ENCODE results near the gene PTPRT. TPM values are rescaled to one million over a fixed set of nuclear protein-coding genes. Genes with fewer than 3 reads are reported as not detected.

PTPRT gene
- polyA plus RNA-seq, 3 donors = not detected

GRCh38 chr20:42274986-42275385 is 914.7 kb downstream of the PTPRT start:
- no peaks in the 10 kb centered on the region for H3K27me3 ChIP-seq (ENCODE audit: control insufficient read depth in 2 of 2, insufficient read depth in 2 of 2, low read length in 2 of 2)
- no peak overlapping the region for H3K9ac ChIP-seq (ENCODE audit: insufficient read depth, low read length, poor library complexity, severe bottlenecking)
- no peak overlapping the region for H3K4me3 ChIP-seq (replicated peaks in 1 of 3; ENCODE audit: low read depth in 2 of 3, low read length in 3 of 3)
- H3K4me2 ChIP-seq (replicated peaks; ENCODE audit: extremely low read depth, low read length, poor library complexity, severe bottlenecking) = no peak overlapping the region
- intact Hi-C loops (cut with micrococcal nuclease) = no loop called here
- DNase-seq = no peak
- Mint-ChIP-seq H3K9me3 (peaks cover 0 to 7% (median 3%) of the 10 kb centered on the region in 7 donors), H3K4me1 (no peaks in the 10 kb centered on the region), H3K36me3 (no peaks in the 10 kb centered on the region), H3K4me3 (no peak overlapping the region), H3K27ac (no peak overlapping the region), H3K27me3 (ENCODE audit: low read depth in 3 of 3) (peaks cover 0 to 4% (median 1%) of the 10 kb centered on the region in 3 donors)
- no CpG with 5 or more reads among the region's 2 CpGs for WGBS (ENCODE audit: insufficient coverage)
- H3K36me3 ChIP-seq (replicated peaks in 1 of 2; ENCODE audit: control insufficient read depth in 1 of 2, insufficient read depth in 2 of 2, low read length in 2 of 2) = no peaks in the 10 kb centered on the region
- H2AFZ ChIP-seq (ENCODE audit: insufficient read depth, low read depth, low read length, poor library complexity, severe bottlenecking) = no peak overlapping the region
- no peak overlapping the region for H3K27ac ChIP-seq (ENCODE audit: low read depth in 1 of 2, low read length in 2 of 2)
- H3K79me2 ChIP-seq (ENCODE audit: insufficient read depth, low read length) = no peaks in the 10 kb centered on the region
- no peaks in the 10 kb centered on the region for H4K20me1 ChIP-seq (ENCODE audit: insufficient read depth, low read length)
- no peaks in the 10 kb centered on the region for H3K4me1 ChIP-seq (ENCODE audit: control insufficient read depth in 1 of 2, insufficient read depth in 2 of 2, low read length in 2 of 2)
- TF ChIP-seq, protein P1, sequence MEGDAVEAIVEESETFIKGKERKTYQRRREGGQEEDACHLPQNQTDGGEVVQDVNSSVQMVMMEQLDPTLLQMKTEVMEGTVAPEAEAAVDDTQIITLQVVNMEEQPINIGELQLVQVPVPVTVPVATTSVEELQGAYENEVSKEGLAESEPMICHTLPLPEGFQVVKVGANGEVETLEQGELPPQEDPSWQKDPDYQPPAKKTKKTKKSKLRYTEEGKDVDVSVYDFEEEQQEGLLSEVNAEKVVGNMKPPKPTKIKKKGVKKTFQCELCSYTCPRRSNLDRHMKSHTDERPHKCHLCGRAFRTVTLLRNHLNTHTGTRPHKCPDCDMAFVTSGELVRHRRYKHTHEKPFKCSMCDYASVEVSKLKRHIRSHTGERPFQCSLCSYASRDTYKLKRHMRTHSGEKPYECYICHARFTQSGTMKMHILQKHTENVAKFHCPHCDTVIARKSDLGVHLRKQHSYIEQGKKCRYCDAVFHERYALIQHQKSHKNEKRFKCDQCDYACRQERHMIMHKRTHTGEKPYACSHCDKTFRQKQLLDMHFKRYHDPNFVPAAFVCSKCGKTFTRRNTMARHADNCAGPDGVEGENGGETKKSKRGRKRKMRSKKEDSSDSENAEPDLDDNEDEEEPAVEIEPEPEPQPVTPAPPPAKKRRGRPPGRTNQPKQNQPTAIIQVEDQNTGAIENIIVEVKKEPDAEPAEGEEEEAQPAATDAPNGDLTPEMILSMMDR (IDR thresholded peaks at IDR 0.05) = no peak
- peaks cover 0 to 2% of the 10 kb centered on the region in 2 donors for H3K9me3 ChIP-seq (replicated peaks in 1 of 2; ENCODE audit: control insufficient read depth in 1 of 2, insufficient read depth in 1 of 2, low read length in 2 of 2)

DNA sequence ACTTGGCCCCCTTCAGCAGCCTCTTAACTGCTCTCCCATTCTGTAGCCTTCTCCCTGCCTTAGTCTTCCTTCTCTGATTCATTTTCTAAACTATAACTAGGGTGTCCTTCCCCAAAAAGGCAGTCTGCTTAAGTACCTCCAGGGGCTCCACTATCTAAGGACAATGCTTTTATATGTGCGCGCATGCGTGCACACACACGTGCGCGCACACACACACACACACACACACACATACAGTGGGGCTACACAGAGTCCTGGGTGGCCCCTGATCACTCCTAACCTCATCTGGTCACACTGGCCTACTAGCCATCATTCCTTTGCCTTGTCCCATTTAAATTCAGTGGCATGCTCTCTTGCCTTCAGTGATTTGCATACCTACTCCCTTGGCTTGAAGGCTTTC is 917.2 kb downstream of the PTPRT start:
- Mint-ChIP-seq H3K9me3 (peaks cover 0 to 5% (median 3%) of the 10 kb centered on the region in 7 donors), H3K36me3 (no peaks in the 10 kb centered on the region), H3K4me1 (no peaks in the 10 kb centered on the region), H3K27ac (no peak overlapping the region), H3K4me3 (no peak overlapping the region), H3K27me3 (ENCODE audit: low read depth in 3 of 3) (peaks cover 0 to 4% (median 0%) of the 10 kb centered on the region in 3 donors)
- no peak overlapping the region for H3K27ac ChIP-seq (ENCODE audit: low read depth in 1 of 2, low read length in 2 of 2)
- no peak overlapping the region for H3K9ac ChIP-seq (ENCODE audit: insufficient read depth, low read length, poor library complexity, severe bottlenecking)
- intact Hi-C loops (cut with micrococcal nuclease) = no loop called here
- no peaks in the 10 kb centered on the region for H4K20me1 ChIP-seq (ENCODE audit: insufficient read depth, low read length)
- no peaks in the 10 kb centered on the region for H3K9me3 ChIP-seq (replicated peaks in 1 of 2; ENCODE audit: control insufficient read depth in 1 of 2, insufficient read depth in 1 of 2, low read length in 2 of 2)
- no peaks in the 10 kb centered on the region for H3K27me3 ChIP-seq (ENCODE audit: control insufficient read depth in 2 of 2, insufficient read depth in 2 of 2, low read length in 2 of 2)
- H3K4me1 ChIP-seq (ENCODE audit: control insufficient read depth in 1 of 2, insufficient read depth in 2 of 2, low read length in 2 of 2) = no peaks in the 10 kb centered on the region
- TF ChIP-seq, protein P1 (IDR thresholded peaks at IDR 0.05) = no peak
- H2AFZ ChIP-seq (ENCODE audit: insufficient read depth, low read depth, low read length, poor library complexity, severe bottlenecking) = no peak overlapping the region
- no peak for DNase-seq
- WGBS (ENCODE audit: insufficient coverage) = 90% methylated on average over 6 of the region's 6 CpGs
- H3K4me2 ChIP-seq (replicated peaks; ENCODE audit: extremely low read depth, low read length, poor library complexity, severe bottlenecking) = no peak overlapping the region
- no peak overlapping the region for H3K4me3 ChIP-seq (replicated peaks in 1 of 3; ENCODE audit: low read depth in 2 of 3, low read length in 3 of 3)
- no peaks in the 10 kb centered on the region for H3K36me3 ChIP-seq (replicated peaks in 1 of 2; ENCODE audit: control insufficient read depth in 1 of 2, insufficient read depth in 2 of 2, low read length in 2 of 2)
- no peaks in the 10 kb centered on the region for H3K79me2 ChIP-seq (ENCODE audit: insufficient read depth, low read length)

Measured in CD14-positive monocyte (primary cell).